Measurements from ENCODE around the gene EGR4. TPM values are rescaled to one million over a fixed set of nuclear protein-coding genes. Genes with fewer than 3 reads are reported as not detected.

The EGR4 gene
- total and polyA plus RNA-seq, 2 experiments from 2014 or later: 0.23 TPM; not detected in 1

Small RNA genes within 50 kb of the gene (small RNA-seq; reads per million reads assigned to genes)
- gene RNU6-111P (ENCODE audit: low replicate concordance): not detected

Other genes with a start within 250 kb of the EGR4 start
- 25.8 and 26.3 TPM in 2 replicates for gene SFXN5, start 221.8 kb downstream of the EGR4 start, total RNA-seq (2014; rRNA removed; shearing (Covaris generic))
- 23.6 and 25.4 TPM in 2 replicates for gene SFXN5, start 221.8 kb downstream of the EGR4 start, polyA plus RNA-seq (2016; fragmentation: Nextera tagmentation; extraction: Ambion mirVana)
- 15.7 and 16.6 TPM in 2 replicates for gene RAB11FIP5, start 180.6 kb downstream of the EGR4 start, total RNA-seq (2014; rRNA removed; shearing (Covaris generic))
- gene RAB11FIP5, start 180.6 kb downstream of the EGR4 start, polyA plus RNA-seq (2016; fragmentation: Nextera tagmentation; extraction: Ambion mirVana): 4.3 and 4.4 TPM in 2 replicates
- gene NOTO, start 91.0 kb downstream of the EGR4 start, total RNA-seq (2014; rRNA removed; shearing (Covaris generic)): 0.47 and 0.73 TPM in 2 replicates
- 0.06 and 0.12 TPM in 2 replicates for gene NOTO, start 91.0 kb downstream of the EGR4 start, polyA plus RNA-seq (2016; fragmentation: Nextera tagmentation; extraction: Ambion mirVana)
- 45.8 and 47.3 TPM in 2 replicates for gene SMYD5, start 79.3 kb downstream of the EGR4 start, total RNA-seq (2014; rRNA removed; shearing (Covaris generic))
- gene SMYD5, start 79.3 kb downstream of the EGR4 start, polyA plus RNA-seq (2016; fragmentation: Nextera tagmentation; extraction: Ambion mirVana): 17.9 and 20.5 TPM in 2 replicates
- gene PRADC1, start 60.3 kb downstream of the EGR4 start, total RNA-seq (2014; rRNA removed; shearing (Covaris generic)): 6.5 and 8.6 TPM in 2 replicates
- gene PRADC1, start 60.3 kb downstream of the EGR4 start, polyA plus RNA-seq (2016; fragmentation: Nextera tagmentation; extraction: Ambion mirVana): 6.8 and 8.3 TPM in 2 replicates
- 516 and 642 TPM in 2 replicates for gene CCT7, start 59.2 kb downstream of the EGR4 start, total RNA-seq (2014; rRNA removed; shearing (Covaris generic))
- 269 and 287 TPM in 2 replicates for gene CCT7, start 59.2 kb downstream of the EGR4 start, polyA plus RNA-seq (2016; fragmentation: Nextera tagmentation; extraction: Ambion mirVana)
- gene FBXO41, start 9.1 kb downstream of the EGR4 start, total RNA-seq (2014; rRNA removed; shearing (Covaris generic)): 13.8 and 16.5 TPM in 2 replicates
- 3.1 and 3.5 TPM in 2 replicates for gene FBXO41, start 9.1 kb downstream of the EGR4 start, polyA plus RNA-seq (2016; fragmentation: Nextera tagmentation; extraction: Ambion mirVana)
- gene ALMS1, start 92.3 kb upstream of the EGR4 start, total RNA-seq (2014; rRNA removed; shearing (Covaris generic)): 65.7 and 66.8 TPM in 2 replicates
- 35.0 and 38.8 TPM in 2 replicates for gene ALMS1, start 92.3 kb upstream of the EGR4 start, polyA plus RNA-seq (2016; fragmentation: Nextera tagmentation; extraction: Ambion mirVana)

Data from GM23338 (cell line).